Panc1 (cell line): ENCODE data around the gene SIK3.

Source experiments
- CTCF ChIP-seq: fragments of 450-650 bp; IDR thresholded peaks from 2 replicates; pipeline ENCODE4 v1.5.1; 2017; ENCODE audit warnings: mild to moderate bottlenecking
- POLR2AphosphoS5 ChIP-seq: IDR thresholded peaks from 2 replicates; pipeline ENCODE4 v1.6.1; 2012; ENCODE audit warnings: mild to moderate bottlenecking, low read depth, low read length, moderate library complexity
- REST ChIP-seq, 2 experiments: IDR thresholded peaks; 2 replicates each; pipeline ENCODE4 v1.6.1; 2011 to 2012; ENCODE audit warnings: low read depth in 2 of 2, control low read depth in 1 of 2, low read length in 1 of 2, mild to moderate bottlenecking in 1 of 2, moderate library complexity in 1 of 2; ENCODE audit not compliant: insufficient read depth in 1 of 2
- SIN3A ChIP-seq: IDR thresholded peaks from 2 replicates; pipeline ENCODE4 v1.6.1; 2012; ENCODE audit warnings: low read depth, mild to moderate bottlenecking, low read length, moderate library complexity, borderline replicate concordance; ENCODE audit not compliant: insufficient read depth
- TCF7L2 ChIP-seq: IDR thresholded peaks from 2 replicates; pipeline ENCODE4 v1.6.1; 2011; ENCODE audit warnings: mild to moderate bottlenecking, low read depth, low read length, inconsistent platforms

- TF ChIP-seq CTCF, result peak; percentile 95
- TF ChIP-seq TCF7L2, result no peak
- no peak for TF ChIP-seq POLR2AphosphoS5
- TF ChIP-seq REST (IDR thresholded peaks at IDR 0.05; ENCODE audit: insufficient read depth in 1 of 2, low read depth in 2 of 2, low read length in 1 of 2), result no peak
- no peak for TF ChIP-seq SIN3A
Measured at GRCh38 chr11:116835791-116836631, 262.2 kb downstream of the SIK3 start.
